ENCODE measurements around the gene C5orf58.

The C5orf58 gene

DNA sequence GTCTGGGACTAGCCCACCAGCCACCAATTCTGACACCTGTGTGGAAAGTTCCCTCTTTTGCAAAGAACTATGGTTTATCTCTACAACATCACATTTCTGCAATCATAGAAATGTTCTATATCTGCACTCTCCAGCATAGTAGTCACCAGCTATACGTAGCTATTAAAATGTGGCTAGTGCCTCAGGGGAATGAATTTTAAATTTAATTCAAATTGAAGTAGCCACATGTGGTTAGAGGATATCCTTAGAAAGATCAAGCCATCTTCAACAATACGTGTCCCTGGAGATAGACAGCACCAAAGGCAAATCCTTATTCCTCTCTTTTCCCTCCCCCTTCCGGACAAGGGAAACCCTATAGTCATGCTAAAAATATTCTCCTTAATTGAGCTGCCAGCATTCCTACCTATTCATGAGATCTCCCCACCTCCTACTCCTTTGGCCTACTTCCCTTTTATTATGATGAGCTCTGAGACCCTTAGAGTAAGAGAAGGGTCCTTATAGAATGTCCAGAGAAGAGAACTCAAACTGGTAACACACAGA lies 53.7 kb downstream of the C5orf58 start:
- no peak for DNase-seq

DNA sequence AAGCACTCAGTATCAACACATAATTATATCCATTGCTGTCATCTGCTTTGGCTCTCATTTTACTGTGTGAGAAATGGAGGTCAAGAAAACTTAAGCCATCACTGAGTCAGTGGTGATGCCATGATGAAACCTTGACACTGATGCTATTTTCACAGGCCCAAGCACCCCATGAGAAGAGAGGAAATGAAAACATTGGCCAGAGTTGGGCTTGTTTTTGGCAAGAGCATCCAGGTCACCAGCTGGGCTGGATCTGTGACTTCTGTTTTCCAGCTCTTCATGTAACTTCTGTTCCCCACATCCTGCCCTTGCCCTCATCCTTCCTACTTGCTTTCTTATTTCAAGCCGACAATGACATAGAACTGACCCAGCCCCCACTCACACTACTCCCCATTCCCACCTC lies 54.7 kb downstream of the C5orf58 start:
- DNase-seq = no peak

DNA sequence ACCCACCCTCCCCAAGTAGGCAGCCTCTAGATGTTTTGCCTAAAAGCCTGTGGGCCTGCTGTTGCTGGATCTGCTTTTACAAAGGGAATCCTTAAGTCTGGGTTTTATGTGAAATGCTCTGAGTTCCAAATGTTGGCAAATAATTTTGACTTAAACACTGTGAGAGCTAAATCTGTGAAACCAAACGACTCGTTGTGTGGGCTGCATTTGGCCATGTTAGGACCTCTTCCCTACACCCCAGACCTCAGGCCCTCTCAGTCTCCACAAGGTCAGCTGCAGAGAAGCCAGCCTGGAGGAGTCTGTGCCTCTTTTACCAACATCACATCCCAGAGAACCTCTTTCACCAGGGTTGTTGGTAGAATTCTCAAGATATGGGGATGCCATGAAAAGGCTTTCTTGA lies 55.4 kb downstream of the C5orf58 start:
- DNase-seq = no peak

DNA sequence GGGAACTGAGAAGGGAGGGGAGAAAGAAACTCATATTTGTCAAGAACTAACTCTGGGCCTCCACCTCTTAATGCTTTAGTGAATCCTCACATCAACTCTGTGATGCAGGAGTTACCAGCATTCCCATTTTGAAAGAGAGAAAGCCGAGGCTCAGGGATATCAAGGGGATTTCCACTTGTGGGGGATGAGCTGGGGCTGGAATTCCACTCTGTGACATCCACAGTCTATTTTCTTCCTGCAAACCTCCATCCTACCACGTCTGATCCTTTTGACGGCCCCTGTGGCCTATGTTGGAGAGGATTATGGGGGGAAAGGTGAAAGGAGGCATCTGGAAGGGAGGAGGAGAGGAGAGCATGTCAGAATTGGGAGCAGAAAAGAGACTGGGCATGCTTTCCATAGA lies 55.8 kb downstream of the C5orf58 start:
- no peak for DNase-seq

DNA sequence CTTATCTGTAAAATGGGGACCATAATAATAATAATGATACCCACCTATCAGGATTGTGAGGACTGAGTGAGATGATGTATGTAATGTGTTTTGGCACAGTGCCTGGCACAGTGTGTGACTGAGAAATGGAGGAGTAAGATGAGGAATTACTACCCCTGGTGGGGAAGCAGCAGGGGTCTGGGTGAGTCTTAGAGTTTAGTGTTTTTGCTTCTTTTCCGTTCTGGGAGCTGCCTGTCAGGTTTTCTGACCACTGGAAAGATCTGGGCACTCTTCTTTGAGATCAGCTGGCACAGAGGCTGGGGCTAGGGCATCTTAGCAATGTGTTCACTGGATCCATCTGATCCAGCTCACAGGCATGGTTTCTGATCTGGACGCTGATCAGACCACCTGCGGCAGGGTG lies 56.3 kb downstream of the C5orf58 start:
- no peak for DNase-seq

DNA sequence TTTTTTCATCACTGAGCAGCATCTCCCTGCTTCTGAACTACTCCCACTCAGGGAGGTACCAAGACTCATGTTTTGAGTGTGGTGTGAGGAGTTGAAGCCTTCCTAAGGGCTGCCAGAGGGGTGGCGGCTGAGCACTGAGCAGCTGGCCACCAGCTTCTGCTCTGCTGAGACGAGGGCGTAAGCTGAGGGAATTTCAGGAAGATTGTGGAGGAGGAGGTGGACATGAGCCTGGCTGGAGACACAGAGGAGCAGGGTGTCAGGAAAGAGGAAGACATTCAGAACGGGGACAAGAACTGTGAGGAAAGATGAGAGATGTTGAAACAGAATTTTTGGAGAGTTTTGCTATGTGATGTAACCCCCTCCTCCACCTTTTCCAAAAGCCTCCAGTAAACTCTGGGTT lies 57.0 kb downstream of the C5orf58 start:
- DNase-seq = no peak

DNA sequence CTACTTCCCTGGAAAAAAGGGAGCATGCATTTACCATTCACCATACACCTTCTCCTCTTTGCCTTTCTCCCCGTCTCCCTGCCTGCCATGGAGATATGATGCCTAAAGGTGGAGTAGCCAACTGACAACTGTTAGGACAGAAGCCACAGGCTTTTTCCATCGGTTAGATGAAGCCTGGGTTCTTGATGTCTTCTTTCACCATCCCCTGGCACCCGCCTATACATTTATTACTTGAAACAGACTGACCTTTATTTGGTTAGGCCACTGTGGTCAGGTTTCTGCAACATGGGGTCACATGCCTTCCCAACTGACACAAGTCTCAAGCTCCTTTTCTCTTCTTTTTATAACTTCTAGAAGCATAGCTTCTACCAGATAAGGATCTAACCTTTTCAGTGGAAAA lies 57.7 kb downstream of the C5orf58 start:
- no peak for DNase-seq

DNA sequence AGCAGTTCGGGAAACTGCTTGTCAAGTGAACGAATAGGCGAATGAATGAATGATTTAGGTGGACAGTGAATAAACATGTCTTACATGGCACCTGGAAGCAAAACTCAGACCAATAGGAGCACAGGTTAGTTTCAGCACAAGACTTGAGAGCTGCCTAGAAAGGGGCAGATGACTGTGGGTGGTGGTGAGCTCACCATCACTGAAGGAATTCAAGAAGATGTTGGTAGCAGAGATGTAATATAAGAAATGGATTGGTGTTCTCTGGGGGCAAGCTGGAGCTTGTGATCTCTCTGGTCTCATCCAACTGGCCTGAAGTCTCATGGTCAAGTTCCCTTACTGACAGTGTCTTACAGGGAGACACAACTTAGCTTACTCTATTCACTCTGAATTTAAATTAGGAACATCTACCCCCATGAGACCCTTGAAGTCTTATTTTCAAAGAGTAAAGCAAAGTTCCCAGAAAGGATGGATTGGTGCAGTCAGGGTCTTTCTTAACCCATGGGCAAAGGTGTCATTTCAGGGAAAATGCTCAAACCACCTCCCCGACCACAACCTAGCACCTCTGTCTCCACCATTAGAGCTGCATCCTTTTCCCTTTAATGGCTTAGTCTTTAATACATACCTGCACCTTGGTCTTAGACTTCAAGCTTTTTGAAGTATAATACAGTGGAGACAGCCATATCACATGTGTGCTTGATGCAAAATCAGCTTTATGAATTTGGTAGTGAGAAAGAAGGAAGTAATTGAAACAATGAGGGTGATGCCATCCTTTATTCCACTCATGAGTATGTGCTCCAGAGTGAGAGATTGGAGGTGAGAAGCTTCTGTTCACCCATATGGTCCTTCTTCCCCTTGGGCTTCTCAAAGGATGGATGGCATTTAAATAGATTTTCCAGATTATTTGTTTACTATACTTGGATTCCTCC lies 59.7 kb downstream of the C5orf58 start:
- no peak for DNase-seq

DNA sequence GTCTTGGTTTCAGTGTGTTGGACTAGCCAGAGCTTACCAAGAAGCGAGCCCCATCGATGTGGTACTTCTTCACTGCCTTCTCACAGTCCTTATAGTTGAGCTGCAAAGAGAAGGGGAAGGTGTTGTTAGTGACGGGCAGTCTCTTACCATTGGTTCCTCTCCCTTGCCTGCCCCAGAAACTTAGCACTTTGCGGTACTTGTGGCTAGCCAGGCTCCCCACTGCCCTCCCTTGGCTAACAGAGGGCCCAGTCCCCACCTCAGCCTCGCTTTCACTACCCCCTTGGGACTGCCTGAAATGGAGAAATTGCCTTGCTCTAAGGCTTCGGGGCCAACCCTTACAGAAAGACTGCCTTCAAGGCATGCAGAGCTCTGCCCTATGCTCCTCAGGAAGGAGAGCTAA lies 60.5 kb downstream of the C5orf58 start:
- DNase-seq = no peak

DNA sequence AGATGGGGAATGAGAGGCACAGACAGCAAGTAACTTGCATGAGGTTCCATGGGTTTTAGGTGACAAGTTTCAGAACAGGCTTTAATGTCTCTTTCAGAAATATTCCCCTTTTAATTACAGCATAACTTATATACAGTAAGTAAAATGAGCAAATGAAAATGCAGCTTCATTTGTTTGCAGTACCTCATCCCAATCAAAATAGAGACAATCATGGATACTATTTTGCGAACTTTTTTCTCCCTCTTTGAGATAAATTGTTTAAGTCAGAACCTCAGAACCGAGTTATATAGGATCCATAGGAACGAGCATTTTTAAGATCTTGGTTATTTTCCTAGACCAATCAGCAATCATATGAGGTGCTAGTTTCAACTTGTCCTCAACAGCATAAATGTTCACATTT lies 61.3 kb downstream of the C5orf58 start:
- DNase-seq = no peak

DNA sequence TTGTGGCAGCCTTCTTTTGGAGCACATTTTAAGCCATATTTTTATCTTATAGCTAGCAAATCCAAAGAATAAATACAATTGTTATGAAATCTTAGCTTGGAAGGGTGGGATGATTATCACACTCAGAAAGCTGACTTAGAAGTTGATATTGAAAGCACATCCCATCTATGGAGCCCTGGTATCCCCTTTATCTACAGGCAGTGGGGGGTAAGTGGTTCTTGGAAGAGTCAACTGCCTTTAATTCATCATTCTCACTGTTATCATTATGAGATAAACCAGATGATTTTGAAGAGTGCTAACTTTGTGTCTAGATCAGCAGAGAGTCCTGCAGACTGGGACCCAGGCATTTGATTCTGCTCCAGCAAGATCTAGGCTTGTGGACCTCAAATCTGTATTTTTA lies 61.8 kb downstream of the C5orf58 start:
- DNase-seq = no peak

Measured in NCI-H510A (cell line).